ENCODE measurements around the gene DPM1.

DNA sequence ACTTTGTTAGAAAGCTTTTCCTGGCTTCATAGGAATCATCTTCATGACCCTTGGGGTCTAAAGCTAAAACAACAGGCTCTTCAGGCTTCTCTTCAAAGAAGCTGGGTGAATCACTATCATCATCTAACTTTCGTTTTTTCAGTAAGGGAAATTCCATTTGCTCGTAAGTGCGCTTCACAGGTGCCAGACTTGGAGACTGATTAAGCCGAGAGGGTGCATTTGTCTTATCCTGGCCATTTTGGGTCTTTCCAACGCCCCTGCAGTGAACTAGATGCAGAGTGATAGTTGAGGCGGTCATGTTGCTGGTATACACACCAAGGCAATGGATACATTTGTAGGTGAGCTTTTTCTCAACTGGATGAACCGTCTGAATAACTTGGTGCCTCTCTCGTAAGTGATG, 65.9 kb downstream of the DPM1 start:
- TF ChIP-seq, protein P1, sequence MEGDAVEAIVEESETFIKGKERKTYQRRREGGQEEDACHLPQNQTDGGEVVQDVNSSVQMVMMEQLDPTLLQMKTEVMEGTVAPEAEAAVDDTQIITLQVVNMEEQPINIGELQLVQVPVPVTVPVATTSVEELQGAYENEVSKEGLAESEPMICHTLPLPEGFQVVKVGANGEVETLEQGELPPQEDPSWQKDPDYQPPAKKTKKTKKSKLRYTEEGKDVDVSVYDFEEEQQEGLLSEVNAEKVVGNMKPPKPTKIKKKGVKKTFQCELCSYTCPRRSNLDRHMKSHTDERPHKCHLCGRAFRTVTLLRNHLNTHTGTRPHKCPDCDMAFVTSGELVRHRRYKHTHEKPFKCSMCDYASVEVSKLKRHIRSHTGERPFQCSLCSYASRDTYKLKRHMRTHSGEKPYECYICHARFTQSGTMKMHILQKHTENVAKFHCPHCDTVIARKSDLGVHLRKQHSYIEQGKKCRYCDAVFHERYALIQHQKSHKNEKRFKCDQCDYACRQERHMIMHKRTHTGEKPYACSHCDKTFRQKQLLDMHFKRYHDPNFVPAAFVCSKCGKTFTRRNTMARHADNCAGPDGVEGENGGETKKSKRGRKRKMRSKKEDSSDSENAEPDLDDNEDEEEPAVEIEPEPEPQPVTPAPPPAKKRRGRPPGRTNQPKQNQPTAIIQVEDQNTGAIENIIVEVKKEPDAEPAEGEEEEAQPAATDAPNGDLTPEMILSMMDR (IDR thresholded peaks at IDR 0.05), result no peak
- TF ChIP-seq, protein P2, sequence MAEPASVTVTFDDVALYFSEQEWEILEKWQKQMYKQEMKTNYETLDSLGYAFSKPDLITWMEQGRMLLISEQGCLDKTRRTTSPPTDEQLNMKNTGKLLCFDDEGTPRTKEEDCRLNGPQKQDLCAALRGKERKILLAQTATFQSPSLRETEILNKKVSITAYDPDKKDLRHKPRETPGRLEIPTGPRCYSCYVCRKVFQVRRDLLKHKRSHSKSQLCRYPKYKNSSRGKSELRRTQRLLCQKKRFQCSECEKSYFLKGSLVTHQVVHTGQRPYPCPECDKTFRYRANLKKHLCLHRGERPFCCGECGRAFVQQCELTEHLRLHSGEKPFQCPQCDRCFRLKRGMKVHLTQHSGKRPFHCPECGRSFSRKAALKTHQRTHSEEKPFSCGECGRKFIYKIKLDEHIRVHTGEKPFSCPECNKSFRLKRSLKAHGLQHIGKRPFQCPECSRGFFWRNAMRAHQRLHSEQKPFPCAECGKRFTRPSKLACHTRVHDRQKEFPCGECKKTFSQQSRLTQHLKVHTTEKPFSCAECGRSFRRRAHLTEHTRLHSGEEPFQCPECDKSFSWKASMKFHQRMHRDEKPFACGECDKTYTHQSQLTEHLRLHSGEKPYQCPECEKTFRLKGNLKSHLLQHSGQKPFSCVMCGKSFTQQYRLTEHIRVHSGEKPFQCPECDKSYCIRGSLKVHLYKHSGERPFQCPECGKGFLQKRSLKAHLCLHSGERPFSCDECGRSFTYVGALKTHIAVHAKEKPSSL (CRISPR knock-in tag; conservative IDR thresholded peaks at IDR 0.05), result no peak
- TF ChIP-seq, protein P3, sequence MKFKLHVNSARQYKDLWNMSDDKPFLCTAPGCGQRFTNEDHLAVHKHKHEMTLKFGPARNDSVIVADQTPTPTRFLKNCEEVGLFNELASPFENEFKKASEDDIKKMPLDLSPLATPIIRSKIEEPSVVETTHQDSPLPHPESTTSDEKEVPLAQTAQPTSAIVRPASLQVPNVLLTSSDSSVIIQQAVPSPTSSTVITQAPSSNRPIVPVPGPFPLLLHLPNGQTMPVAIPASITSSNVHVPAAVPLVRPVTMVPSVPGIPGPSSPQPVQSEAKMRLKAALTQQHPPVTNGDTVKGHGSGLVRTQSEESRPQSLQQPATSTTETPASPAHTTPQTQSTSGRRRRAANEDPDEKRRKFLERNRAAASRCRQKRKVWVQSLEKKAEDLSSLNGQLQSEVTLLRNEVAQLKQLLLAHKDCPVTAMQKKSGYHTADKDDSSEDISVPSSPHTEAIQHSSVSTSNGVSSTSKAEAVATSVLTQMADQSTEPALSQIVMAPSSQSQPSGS (CRISPR knock-in tag; IDR thresholded peaks at IDR 0.05; ENCODE audit: borderline replicate concordance, low read depth), result no peak
- TF ChIP-seq TCF7 (CRISPR knock-in tag; IDR thresholded peaks at IDR 0.05; ENCODE audit: low read depth) (no peak), SMAD3 (CRISPR knock-in tag; IDR thresholded peaks at IDR 0.05; ENCODE audit: borderline replicate concordance) (no peak), KAT7 (CRISPR knock-in tag; IDR thresholded peaks at IDR 0.05; ENCODE audit: borderline replicate concordance) (no peak), RORB (CRISPR knock-in tag; IDR thresholded peaks at IDR 0.05) (no peak), NR1H2 (CRISPR knock-in tag; IDR thresholded peaks at IDR 0.05) (no peak), FOXJ3 (CRISPR knock-in tag; IDR thresholded peaks at IDR 0.05; ENCODE audit: borderline replicate concordance) (no peak)
- TF ChIP-seq, protein P4, sequence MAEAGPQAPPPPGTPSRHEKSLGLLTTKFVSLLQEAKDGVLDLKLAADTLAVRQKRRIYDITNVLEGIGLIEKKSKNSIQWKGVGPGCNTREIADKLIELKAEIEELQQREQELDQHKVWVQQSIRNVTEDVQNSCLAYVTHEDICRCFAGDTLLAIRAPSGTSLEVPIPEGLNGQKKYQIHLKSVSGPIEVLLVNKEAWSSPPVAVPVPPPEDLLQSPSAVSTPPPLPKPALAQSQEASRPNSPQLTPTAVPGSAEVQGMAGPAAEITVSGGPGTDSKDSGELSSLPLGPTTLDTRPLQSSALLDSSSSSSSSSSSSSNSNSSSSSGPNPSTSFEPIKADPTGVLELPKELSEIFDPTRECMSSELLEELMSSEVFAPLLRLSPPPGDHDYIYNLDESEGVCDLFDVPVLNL (CRISPR knock-in tag; IDR thresholded peaks at IDR 0.05; ENCODE audit: borderline replicate concordance, low read depth), result no peak
- TF ChIP-seq, protein P5, sequence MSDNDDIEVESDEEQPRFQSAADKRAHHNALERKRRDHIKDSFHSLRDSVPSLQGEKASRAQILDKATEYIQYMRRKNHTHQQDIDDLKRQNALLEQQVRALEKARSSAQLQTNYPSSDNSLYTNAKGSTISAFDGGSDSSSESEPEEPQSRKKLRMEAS (CRISPR knock-in tag; IDR thresholded peaks at IDR 0.05), result no peak
- TF ChIP-seq, protein P6, sequence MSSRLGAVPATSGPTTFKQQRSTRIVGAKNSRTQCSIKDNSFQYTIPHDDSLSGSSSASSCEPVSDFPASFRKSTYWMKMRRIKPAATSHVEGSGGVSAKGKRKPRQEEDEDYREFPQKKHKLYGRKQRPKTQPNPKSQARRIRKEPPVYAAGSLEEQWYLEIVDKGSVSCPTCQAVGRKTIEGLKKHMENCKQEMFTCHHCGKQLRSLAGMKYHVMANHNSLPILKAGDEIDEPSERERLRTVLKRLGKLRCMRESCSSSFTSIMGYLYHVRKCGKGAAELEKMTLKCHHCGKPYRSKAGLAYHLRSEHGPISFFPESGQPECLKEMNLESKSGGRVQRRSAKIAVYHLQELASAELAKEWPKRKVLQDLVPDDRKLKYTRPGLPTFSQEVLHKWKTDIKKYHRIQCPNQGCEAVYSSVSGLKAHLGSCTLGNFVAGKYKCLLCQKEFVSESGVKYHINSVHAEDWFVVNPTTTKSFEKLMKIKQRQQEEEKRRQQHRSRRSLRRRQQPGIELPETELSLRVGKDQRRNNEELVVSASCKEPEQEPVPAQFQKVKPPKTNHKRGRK (CRISPR knock-in tag; IDR thresholded peaks at IDR 0.05; ENCODE audit: borderline replicate concordance), result no peak
- TF ChIP-seq, protein P7, sequence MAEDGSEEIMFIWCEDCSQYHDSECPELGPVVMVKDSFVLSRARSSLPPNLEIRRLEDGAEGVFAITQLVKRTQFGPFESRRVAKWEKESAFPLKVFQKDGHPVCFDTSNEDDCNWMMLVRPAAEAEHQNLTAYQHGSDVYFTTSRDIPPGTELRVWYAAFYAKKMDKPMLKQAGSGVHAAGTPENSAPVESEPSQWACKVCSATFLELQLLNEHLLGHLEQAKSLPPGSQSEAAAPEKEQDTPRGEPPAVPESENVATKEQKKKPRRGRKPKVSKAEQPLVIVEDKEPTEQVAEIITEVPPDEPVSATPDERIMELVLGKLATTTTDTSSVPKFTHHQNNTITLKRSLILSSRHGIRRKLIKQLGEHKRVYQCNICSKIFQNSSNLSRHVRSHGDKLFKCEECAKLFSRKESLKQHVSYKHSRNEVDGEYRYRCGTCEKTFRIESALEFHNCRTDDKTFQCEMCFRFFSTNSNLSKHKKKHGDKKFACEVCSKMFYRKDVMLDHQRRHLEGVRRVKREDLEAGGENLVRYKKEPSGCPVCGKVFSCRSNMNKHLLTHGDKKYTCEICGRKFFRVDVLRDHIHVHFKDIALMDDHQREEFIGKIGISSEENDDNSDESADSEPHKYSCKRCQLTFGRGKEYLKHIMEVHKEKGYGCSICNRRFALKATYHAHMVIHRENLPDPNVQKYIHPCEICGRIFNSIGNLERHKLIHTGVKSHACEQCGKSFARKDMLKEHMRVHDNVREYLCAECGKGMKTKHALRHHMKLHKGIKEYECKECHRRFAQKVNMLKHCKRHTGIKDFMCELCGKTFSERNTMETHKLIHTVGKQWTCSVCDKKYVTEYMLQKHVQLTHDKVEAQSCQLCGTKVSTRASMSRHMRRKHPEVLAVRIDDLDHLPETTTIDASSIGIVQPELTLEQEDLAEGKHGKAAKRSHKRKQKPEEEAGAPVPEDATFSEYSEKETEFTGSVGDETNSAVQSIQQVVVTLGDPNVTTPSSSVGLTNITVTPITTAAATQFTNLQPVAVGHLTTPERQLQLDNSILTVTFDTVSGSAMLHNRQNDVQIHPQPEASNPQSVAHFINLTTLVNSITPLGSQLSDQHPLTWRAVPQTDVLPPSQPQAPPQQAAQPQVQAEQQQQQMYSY (CRISPR knock-in tag; IDR thresholded peaks at IDR 0.05), result no peak
- TF ChIP-seq, protein P8, sequence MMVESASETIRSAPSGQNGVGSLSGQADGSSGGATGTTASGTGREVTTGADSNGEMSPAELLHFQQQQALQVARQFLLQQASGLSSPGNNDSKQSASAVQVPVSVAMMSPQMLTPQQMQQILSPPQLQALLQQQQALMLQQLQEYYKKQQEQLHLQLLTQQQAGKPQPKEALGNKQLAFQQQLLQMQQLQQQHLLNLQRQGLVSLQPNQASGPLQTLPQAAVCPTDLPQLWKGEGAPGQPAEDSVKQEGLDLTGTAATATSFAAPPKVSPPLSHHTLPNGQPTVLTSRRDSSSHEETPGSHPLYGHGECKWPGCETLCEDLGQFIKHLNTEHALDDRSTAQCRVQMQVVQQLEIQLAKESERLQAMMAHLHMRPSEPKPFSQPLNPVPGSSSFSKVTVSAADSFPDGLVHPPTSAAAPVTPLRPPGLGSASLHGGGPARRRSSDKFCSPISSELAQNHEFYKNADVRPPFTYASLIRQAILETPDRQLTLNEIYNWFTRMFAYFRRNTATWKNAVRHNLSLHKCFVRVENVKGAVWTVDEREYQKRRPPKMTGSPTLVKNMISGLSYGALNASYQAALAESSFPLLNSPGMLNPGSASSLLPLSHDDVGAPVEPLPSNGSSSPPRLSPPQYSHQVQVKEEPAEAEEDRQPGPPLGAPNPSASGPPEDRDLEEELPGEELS (CRISPR knock-in tag; IDR thresholded peaks at IDR 0.05), result no peak

Data from WTC11 (cell line).